Measurements from ENCODE around the gene SAMD7.
A peak's percentile ranks its signal among the peaks of the same experiment; 100 is the strongest.

SAMD7 gene

GRCh38 chr3:169966951-169967915 is 55.9 kb downstream of the SAMD7 start:
- peak; percentile 51 for DNase-seq

GRCh38 chr3:169968224-169968885 is 57.0 kb downstream of the SAMD7 start:
- no peak for DNase-seq

GRCh38 chr3:169969174-169970095 is 58.1 kb downstream of the SAMD7 start:
- no peak for DNase-seq

- no peak for DNase-seq
Observed at GRCh38 chr3:169970847-169971246, 59.5 kb downstream of the SAMD7 start.

GRCh38 chr3:169971522-169971921 is 60.1 kb downstream of the SAMD7 start:
- DNase-seq, result no peak

- no peak for DNase-seq
Observed at GRCh38 chr3:169980055-169980454, 68.7 kb downstream of the SAMD7 start.

- no peak for DNase-seq
Observed at GRCh38 chr3:169984292-169984691, 72.9 kb downstream of the SAMD7 start.
